ENCODE data around the gene DRD2.

GRCh38 chr11:113467545-113467944 is 7.7 kb downstream of the DRD2 start:
- TF ChIP-seq CTCF (IDR thresholded peaks at IDR 0.05) (no peak), POLR2A (IDR thresholded peaks at IDR 0.05) (no peak)

All from testis (tissue), 2 donors.